Psoas muscle (tissue), 8 donors: ENCODE results near the gene DUSP7. TPM values are rescaled to one million over a fixed set of nuclear protein-coding genes. Genes with fewer than 3 reads are reported as not detected.

Experiments
- ATAC-seq, 4 donors: fragments of 200-7000 bp; cut with Tn5 transposase; one replicate each; pipeline ENCODE4 v1.9.1; 2020; ENCODE audit warnings: moderate library complexity in 3 of 4, mild to moderate bottlenecking in 2 of 4
- DNase-seq, 2 donors: peaks; one replicate each; pipeline ENCODE4 v3.0.0-alpha.2; 2020
- H3K27ac ChIP-seq: fragments of 200-600 bp; one replicate; pipeline ENCODE4 v1.8.0; 2022
- H3K27me3 ChIP-seq, 3 donors: fragments of 200-600 bp in 1 of 3; one replicate each; pipeline versions ENCODE4 v1.6.1 to v1.8.0; 2013 to 2022; ENCODE audit warnings: low read length in 2 of 3, mild to moderate bottlenecking in 2 of 3, moderate library complexity in 1 of 3; ENCODE audit not compliant: insufficient read depth in 3 of 3
- H3K36me3 ChIP-seq, 2 donors: fragments of 200-600 bp in 1 of 2; one replicate each; pipeline versions ENCODE4 v1.6.1 to v1.8.0; 2013 to 2022; ENCODE audit warnings: low read depth in 1 of 2, mild to moderate bottlenecking in 1 of 2, moderate library complexity in 1 of 2; ENCODE audit not compliant: insufficient read depth in 1 of 2
- H3K4me1 ChIP-seq: fragments of 200-600 bp; one replicate; pipeline ENCODE4 v1.8.0; 2022
- H3K4me3 ChIP-seq: fragments of 200-600 bp; one replicate; pipeline ENCODE4 v1.8.0; 2022; ENCODE audit warnings: mild to moderate bottlenecking
- H3K9me3 ChIP-seq: fragments of 200-600 bp; one replicate; pipeline ENCODE4 v1.8.0; 2022
- WGBS, 3 donors: extraction: QIAGEN DNeasy Blood & Tissue Kit; methylation state at CpG; one replicate each; pipeline versions ENCODE4 v1.1.6 to v1.1.7; 2013; 5-methylcytosine and 5-hydroxymethylcytosine counted together
- intact Hi-C, 2 donors: fragments of 100-400 bp; cut with DNase I; formaldehyde crosslinking; loops; one replicate each; pipeline versions ENCODE4 v1.11.0 to v1.14.2; 2022
- polyA plus RNA-seq, 3 donors: library from polyadenylated mRNA; stranded (reverse); fragments of 200-250 nt; gene quantifications; one replicate each; pipeline ENCODE4 v1.2.3, GENCODE V29; 2013
- total RNA-seq, 4 donors: library from RNA; stranded (reverse); fragmentation: NEBNext Ultra II Directional in 2 of 4; extraction: Animal tissue kit (Norgen Biotek cat#: 25700) in 2 of 4; gene quantifications; one replicate each; pipeline versions ENCODE4 v1.2.1 to v1.2.4, GENCODE V29; 2021 to 2023
- TF ChIP-seq, protein P1 (sequence below): fragments of 200-600 bp; IDR thresholded peaks from one replicate; pipeline ENCODE4 v1.8.0; 2022; ENCODE audit warnings: antibody characterized with exemption
- donor health status: healthy with polysubstance abuse.
- donor health status: DM: no; HTN: no; CAD: no; lungs with moderate emphysema.
- donor health status: Bipolar disorder and iron deficiency.
- donor health status: healthy.
- donor health status: DM: yes; HTN: yes; CAD: no.
- donor health status: DM: no; HTN: no; CAD: no.
- donor health status: DM: no; HTN: no; CAD: no.
- donor health status: DM: yes; HTN: yes; CAD: no.

DUSP7 gene
- total and polyA plus RNA-seq, 7 donors, result 7.4 to 31.9 (median 15.7) TPM

DNA sequence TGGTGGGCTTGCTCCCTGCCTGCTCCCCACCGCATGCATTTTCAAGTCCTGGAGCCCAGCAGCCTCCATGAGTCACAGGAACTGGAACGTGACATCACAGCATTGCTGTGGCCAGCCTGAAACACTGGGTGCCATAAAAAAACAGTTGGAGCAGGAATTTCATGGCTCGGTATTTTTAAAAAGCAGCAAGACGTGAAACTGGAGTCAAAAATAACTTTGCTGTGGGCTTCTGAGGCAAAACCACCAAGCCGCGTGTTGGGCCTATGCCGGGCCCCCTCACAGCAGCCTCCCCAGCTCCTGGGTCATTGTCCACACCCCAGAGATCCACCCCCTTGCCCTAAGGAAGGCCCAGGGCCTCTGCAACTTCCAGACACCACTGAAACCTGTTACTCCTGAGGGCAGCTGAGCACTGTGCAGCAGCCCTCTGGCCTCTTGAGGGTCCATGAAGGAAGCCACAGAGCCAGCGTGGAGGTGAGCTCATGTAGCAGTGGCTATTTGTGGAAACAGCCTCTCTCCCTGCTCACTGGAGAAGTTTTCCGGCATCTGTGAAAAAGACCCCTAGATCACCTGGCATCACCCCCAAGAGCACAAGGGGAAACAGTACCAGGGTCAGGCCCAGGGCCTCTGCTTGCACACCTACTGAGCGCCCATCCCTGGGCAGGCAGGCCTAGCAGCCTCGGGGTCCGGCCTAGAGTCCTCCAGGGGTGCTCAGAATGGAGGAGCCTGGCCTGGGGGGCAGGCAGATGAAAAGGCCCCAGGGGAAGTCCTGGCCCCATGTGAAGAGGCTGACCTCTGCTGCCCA, 34.0 kb upstream of the DUSP7 start:
- peak overlapping the region; percentile 59 for H3K27ac ChIP-seq
- ATAC-seq (peak; percentile 20 to 71 (median 60)), DNase-seq (peak; percentile 48 to 67)
- 48 to 65% (median 60%) methylated on average over 12 of the region's 12 CpGs for WGBS, 3 donors
- H3K4me1 ChIP-seq, result peaks cover 17% of the 10 kb centered on the region
- H3K9me3 ChIP-seq, result no peaks in the 10 kb centered on the region
- H3K36me3 ChIP-seq, result no peaks in the 10 kb centered on the region
- TF ChIP-seq, protein P1, sequence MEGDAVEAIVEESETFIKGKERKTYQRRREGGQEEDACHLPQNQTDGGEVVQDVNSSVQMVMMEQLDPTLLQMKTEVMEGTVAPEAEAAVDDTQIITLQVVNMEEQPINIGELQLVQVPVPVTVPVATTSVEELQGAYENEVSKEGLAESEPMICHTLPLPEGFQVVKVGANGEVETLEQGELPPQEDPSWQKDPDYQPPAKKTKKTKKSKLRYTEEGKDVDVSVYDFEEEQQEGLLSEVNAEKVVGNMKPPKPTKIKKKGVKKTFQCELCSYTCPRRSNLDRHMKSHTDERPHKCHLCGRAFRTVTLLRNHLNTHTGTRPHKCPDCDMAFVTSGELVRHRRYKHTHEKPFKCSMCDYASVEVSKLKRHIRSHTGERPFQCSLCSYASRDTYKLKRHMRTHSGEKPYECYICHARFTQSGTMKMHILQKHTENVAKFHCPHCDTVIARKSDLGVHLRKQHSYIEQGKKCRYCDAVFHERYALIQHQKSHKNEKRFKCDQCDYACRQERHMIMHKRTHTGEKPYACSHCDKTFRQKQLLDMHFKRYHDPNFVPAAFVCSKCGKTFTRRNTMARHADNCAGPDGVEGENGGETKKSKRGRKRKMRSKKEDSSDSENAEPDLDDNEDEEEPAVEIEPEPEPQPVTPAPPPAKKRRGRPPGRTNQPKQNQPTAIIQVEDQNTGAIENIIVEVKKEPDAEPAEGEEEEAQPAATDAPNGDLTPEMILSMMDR, result no peak
- intact Hi-C loops, result no loop called here
- H3K4me3 ChIP-seq, result no peak overlapping the region
- no peaks in the 10 kb centered on the region for H3K27me3 ChIP-seq

DNA sequence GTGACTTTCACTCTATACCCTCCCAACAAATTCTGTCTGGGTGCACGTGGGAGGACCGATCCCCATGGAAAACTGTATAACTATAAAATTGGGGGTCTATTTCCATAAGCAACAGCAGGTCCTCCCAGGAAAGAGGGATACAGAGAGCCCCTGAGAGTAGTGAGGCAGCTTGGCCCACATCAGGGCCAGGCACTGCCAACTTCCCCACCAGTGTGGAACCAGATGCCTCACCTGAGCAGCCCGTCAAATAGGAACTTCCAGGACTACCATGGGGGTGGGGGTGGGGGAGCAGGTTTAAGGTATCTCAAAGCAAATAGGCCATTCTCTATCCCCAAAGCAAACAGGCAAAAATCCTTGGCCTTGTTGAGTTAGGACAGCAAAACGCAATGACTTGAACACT, 33.3 kb upstream of the DUSP7 start:
- intact Hi-C loops, result no loop called here
- peak overlapping the region; percentile 59 for H3K27ac ChIP-seq
- peak in 1 of 2 donors; percentile 21 for DNase-seq
- peaks cover 17% of the 10 kb centered on the region for H3K4me1 ChIP-seq
- no peaks in the 10 kb centered on the region for H3K36me3 ChIP-seq
- H3K4me3 ChIP-seq, result no peak overlapping the region
- H3K27me3 ChIP-seq, result no peaks in the 10 kb centered on the region
- no peaks in the 10 kb centered on the region for H3K9me3 ChIP-seq
- 80 to 86% (median 82%) methylated on average over 4 of the region's 4 CpGs for WGBS, 3 donors
- ATAC-seq, result no peak
- TF ChIP-seq, protein P1, result no peak

DNA sequence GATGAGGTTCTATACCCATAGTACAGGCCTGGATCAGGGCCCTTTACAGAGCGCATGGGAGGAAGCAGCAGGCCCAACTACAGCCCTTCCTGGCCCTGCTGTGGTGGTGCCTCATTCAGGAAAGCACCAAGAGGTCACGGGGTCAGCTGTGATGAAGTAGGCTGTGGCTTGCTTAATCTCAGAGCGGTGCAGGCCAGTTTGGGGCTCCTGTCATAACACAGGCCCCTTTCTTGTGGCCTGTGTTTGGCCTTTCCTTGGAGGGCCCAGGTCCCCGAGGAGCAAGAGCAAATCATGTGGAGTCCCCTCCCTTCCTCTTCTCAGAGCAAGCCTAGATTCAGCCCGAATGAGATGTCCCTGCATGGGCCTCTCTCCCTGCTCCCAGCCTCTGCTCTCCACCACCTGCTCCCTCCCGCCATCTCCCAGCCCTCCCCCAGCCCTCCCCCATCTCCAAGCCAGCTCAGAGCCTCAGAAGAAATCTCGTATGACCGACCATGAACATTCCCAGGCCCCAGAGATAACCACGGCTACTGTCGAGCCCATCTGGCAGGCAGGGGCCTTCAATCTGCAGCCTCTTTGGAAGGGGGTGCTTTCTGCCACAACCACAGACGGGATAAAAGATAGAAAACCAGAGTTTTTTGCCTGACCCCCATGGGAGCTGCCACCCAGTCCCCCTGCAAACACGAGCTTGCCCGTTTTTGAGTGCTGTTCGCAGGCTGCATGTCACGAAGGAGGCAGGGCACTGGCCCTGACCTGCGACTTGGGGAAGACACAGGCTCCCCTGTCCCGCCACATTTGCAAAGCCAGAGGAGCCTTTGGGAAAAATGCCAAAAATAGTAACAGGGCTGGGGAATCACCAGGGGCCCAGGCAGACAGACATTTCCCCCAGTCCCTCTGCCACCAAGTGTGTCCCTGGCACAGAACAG, 32.3 kb upstream of the DUSP7 start:
- ATAC-seq (peak in 2 of 4 donors; percentile 25 to 27), DNase-seq (peak in 1 of 2 donors; percentile 67)
- Histone ChIP-seq H3K4me1 (peaks cover 17% of the 10 kb centered on the region), H3K36me3 (no peaks in the 10 kb centered on the region), H3K27me3 (no peaks in the 10 kb centered on the region), H3K9me3 (no peaks in the 10 kb centered on the region), H3K4me3 (no peak overlapping the region), H3K27ac (peak overlapping the region; percentile 59)
- 76 to 85% (median 77%) methylated on average over 17 of the region's 17 CpGs for WGBS, 3 donors
- intact Hi-C loops, result no loop called here
- TF ChIP-seq, protein P1, result no peak

DNA sequence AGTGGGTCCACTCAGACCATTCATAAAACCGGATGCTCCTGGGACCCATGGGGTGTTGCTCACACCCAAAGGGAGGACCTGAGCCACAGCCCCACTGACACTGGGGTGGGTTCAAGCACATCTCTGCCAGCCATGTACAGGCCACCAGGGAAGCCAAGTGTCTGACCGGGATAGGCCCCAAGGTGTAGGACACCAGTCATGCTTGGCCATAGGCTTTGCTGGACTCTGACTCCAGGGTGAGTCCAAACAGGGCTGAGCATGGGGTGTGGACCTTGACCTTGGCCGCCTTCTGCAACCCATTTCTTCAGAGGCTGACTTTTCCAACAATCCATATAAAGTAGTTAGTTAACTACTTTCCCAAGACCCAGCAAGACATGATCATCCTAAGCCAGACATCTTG, 31.4 kb upstream of the DUSP7 start:
- peak in 1 of 2 donors; percentile 38 for DNase-seq
- Histone ChIP-seq H3K4me3 (no peak overlapping the region), H3K9me3 (no peaks in the 10 kb centered on the region), H3K27ac (no peak overlapping the region), H3K27me3 (no peaks in the 10 kb centered on the region), H3K36me3 (no peaks in the 10 kb centered on the region), H3K4me1 (peaks cover 17% of the 10 kb centered on the region)
- ATAC-seq, result no peak
- TF ChIP-seq, protein P1, result no peak
- intact Hi-C loops, result no loop called here
- WGBS, 3 donors, result 93 to 100% (median 95%) methylated on average over 3 of the region's 3 CpGs
